ENCODE results near the gene ARHGEF10L.

The ARHGEF10L gene

GRCh38 chr1:17687145-17687544 lies 147.6 kb downstream of the ARHGEF10L start:
- no peak for DNase-seq

- no peak for DNase-seq
Measured at GRCh38 chr1:17688217-17688810, 148.8 kb downstream of the ARHGEF10L start.

GRCh38 chr1:17689011-17689410 lies 149.5 kb downstream of the ARHGEF10L start:
- DNase-seq, result no peak

GRCh38 chr1:17690906-17691634 lies 151.6 kb downstream of the ARHGEF10L start:
- no peak for DNase-seq

- no peak for DNase-seq
Measured at GRCh38 chr1:17692645-17693044, 153.1 kb downstream of the ARHGEF10L start.

- DNase-seq, result no peak
Measured at GRCh38 chr1:17696417-17697301, 157.2 kb downstream of the ARHGEF10L start.

- no peak for DNase-seq
Measured at GRCh38 chr1:17697458-17697857, 158.0 kb downstream of the ARHGEF10L start.

- no peak for DNase-seq
Measured at GRCh38 chr1:17699581-17699980, 160.1 kb downstream of the ARHGEF10L start.

- DNase-seq, result no peak
Measured at GRCh38 chr1:17700945-17701810, 161.7 kb downstream of the ARHGEF10L start.

- no peak for DNase-seq
Measured at GRCh38 chr1:17704176-17704575, 164.7 kb downstream of the ARHGEF10L start.

- no peak for DNase-seq
Measured at GRCh38 chr1:17706445-17706844, 166.9 kb downstream of the ARHGEF10L start.

- no peak for DNase-seq
Measured at GRCh38 chr1:17709981-17710380, 170.5 kb downstream of the ARHGEF10L start.

- DNase-seq, result no peak
Measured at GRCh38 chr1:17710889-17711576, 171.5 kb downstream of the ARHGEF10L start.

- no peak for DNase-seq
Measured at GRCh38 chr1:17711577-17711910, 172.0 kb downstream of the ARHGEF10L start.

GRCh38 chr1:17711941-17712340 lies 172.4 kb downstream of the ARHGEF10L start:
- DNase-seq, result no peak

- DNase-seq, result no peak
Measured at GRCh38 chr1:17713993-17714392, 174.5 kb downstream of the ARHGEF10L start.

- DNase-seq, result peak; percentile 28
Measured at GRCh38 chr1:17717594-17718535, 178.4 kb downstream of the ARHGEF10L start.

GRCh38 chr1:17719874-17720273 lies 180.4 kb downstream of the ARHGEF10L start:
- DNase-seq, result no peak

- DNase-seq, result no peak
Measured at GRCh38 chr1:17721444-17721843, 181.9 kb downstream of the ARHGEF10L start.

- no peak for DNase-seq
Measured at GRCh38 chr1:17723684-17724083, 184.2 kb downstream of the ARHGEF10L start.

GRCh38 chr1:17724150-17724549 lies 184.7 kb downstream of the ARHGEF10L start:
- DNase-seq, result no peak

Measured in NCI-H526 treated with DMSO at 0.1 percent for 48 hours (cell line).